ENCODE results near the gene HOGA1.

HOGA1 gene

DNA sequence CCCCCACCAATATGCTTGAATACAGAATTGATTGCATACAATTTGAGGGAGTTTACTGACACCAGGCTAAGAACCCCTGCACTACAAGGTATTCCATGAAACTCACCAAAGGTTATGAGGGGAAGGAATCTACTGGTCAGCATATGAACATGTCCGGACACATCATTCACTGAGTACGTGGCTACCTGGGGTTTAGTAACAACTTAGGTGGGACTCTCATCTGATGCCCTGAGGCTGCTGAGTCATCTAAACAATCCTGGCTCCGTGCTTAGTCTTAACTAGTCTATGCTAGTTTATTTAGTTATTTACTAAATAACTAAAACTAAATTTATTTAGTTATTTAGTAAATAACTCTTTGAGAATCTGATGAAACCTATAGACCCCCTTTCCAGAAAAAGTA is 67.6 kb downstream of the HOGA1 start:
- no peak for DNase-seq

DNA sequence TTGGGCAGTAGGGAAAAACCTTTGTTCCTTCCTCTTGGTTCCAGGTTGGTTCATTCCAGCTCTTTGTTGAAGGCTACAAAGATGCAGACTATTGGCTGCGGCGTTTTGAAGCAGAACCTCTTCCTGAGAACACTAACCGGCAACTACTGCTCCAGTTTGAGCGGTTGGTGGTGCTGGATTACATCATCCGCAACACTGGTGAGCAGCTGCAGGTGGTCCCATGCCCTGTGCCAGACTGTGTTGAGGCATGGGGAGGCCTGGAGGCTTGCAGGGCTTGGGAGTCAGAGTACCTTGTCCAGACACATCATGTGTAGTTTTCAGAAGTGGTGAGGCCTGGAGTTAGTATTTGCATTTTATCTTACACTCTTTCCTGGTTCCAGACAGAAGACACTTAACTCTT is 72.6 kb downstream of the HOGA1 start:
- DNase-seq, result no peak

DNA sequence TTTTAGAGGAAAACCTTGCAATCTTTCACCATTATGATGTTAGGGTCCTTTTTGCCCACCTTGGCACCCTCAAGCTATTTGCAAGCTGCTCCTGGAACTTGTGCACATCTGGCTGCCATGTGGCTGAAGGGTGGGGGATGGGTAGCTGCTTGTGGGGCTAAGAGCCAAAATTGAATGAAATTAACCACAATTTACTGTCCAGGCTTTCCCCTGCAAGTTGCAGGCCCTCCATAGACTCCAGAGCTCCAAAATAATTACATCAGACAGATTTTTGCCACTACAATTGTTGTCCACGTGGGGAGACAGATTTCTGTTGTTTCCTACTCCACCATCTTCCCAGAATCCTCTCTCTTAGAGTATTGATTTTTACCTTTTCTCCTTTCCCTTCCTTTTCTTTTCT is 75.4 kb downstream of the HOGA1 start:
- DNase-seq, result no peak

Measured in SHP77 (cell line).